HCT116 (cell line): ENCODE data around the gene CTXN1.

Source experiments
- ATF3 ChIP-seq: IDR thresholded peaks from 2 replicates; pipeline ENCODE4 v1.6.1; 2012
- CTCF ChIP-seq, 3 experiments: fragments of 200-600 bp in 1 of 3; sonication (generic) in 1 of 3; IDR thresholded peaks in 2 of 3; conservative IDR thresholded peaks in 1 of 3; 2 replicates each; pipeline ENCODE4 v1.5.1; 2012 to 2017; ENCODE audit warnings: low read depth in 2 of 3, low read length in 2 of 3, antibody characterized with exemption in 1 of 3, borderline replicate concordance in 1 of 3, control low read depth in 1 of 3, mild to moderate bottlenecking in 1 of 3, mixed read lengths in 1 of 3, mixed run types in 1 of 3, moderate library complexity in 1 of 3; ENCODE audit not compliant: insufficient read depth in 1 of 3
- EZH2 ChIP-seq: fragments of 200-600 bp; sonication (generic); IDR thresholded peaks from 2 replicates; pipeline ENCODE4 v1.6.1; 2017; ENCODE audit warnings: antibody characterized with exemption, mixed run types
- EZH2phosphoT487 ChIP-seq: fragments of 200-600 bp; IDR thresholded peaks from 2 replicates; pipeline ENCODE4 v1.6.1; 2018; ENCODE audit warnings: antibody characterized with exemption, borderline replicate concordance
- FOSL1 ChIP-seq: IDR thresholded peaks from 2 replicates; pipeline ENCODE4 v1.6.1; 2012; ENCODE audit warnings: low read depth
- JUND ChIP-seq: IDR thresholded peaks from 2 replicates; pipeline ENCODE4 v1.6.1; 2012
- POLR2A ChIP-seq: IDR thresholded peaks from 2 replicates; pipeline ENCODE4 v1.7.0; 2011; ENCODE audit warnings: borderline replicate concordance; ENCODE audit not compliant: insufficient read depth, insufficient read length; ENCODE audit errors: extremely low read depth
- ZFX ChIP-seq: fragments of 450-650 bp; IDR thresholded peaks from 2 replicates; pipeline ENCODE4 v1.6.1; 2017

GRCh38 chr19:7942981-7943443, 17.1 kb upstream of the CTXN1 start:
- TF ChIP-seq POLR2A (no peak), CTCF (IDR thresholded peaks at IDR 0.05 in 2 of 3, conservative IDR thresholded peaks at IDR 0.05 in 1 of 3; ENCODE audit: borderline replicate concordance in 1 of 3, insufficient read depth in 1 of 3, low read depth in 2 of 3, low read length in 2 of 3) (no peak), ATF3 (no peak), JUND (no peak), ZFX (no peak), EZH2phosphoT487 (no peak), EZH2 (no peak), FOSL1 (no peak)
